ENCODE measurements around the gene NAPA.

- no peak for TF ChIP-seq CTCF (IDR thresholded peaks at IDR 0.05 in 4 of 5, conservative IDR thresholded peaks at IDR 0.05 in 1 of 5)
- TF ChIP-seq POLR2A (IDR thresholded peaks at IDR 0.05): no peak
Observed at GRCh38 chr19:47481460-47482052, 33.3 kb downstream of the NAPA start.
